ENCODE measurements around the gene MTOR.

DNA sequence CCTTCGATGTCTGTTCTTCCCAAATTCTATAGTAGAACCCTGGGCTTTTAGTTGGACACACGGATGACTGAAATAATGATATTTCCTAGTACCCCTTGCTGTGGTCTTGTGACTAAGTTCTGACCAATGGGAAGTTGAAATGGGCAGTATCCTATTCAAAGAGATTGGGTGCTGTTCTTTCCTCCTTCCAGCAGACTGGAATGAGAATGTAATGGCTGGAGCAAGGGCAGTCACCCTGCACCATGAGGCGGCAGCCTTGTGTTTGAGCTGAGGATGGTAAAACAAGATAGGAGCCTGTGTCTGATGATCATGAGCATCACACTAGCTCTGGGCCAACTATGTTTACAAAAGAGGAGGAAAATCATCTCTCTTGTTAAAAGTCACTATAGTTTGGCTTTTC, 197.4 kb downstream of the MTOR start:
- no peak for TF ChIP-seq EZH2 (IDR thresholded peaks at IDR 0.05; ENCODE audit: insufficient read depth, poor library complexity, severe bottlenecking)
- no peak for TF ChIP-seq EZH2phosphoT487 (IDR thresholded peaks at IDR 0.05; ENCODE audit: insufficient read depth, low read depth)
